ENCODE measurements around the gene PRC1.

GRCh38 chr15:90957791-90958190 is 36.5 kb downstream of the PRC1 start:
- TF ChIP-seq, protein P1, sequence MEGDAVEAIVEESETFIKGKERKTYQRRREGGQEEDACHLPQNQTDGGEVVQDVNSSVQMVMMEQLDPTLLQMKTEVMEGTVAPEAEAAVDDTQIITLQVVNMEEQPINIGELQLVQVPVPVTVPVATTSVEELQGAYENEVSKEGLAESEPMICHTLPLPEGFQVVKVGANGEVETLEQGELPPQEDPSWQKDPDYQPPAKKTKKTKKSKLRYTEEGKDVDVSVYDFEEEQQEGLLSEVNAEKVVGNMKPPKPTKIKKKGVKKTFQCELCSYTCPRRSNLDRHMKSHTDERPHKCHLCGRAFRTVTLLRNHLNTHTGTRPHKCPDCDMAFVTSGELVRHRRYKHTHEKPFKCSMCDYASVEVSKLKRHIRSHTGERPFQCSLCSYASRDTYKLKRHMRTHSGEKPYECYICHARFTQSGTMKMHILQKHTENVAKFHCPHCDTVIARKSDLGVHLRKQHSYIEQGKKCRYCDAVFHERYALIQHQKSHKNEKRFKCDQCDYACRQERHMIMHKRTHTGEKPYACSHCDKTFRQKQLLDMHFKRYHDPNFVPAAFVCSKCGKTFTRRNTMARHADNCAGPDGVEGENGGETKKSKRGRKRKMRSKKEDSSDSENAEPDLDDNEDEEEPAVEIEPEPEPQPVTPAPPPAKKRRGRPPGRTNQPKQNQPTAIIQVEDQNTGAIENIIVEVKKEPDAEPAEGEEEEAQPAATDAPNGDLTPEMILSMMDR (IDR thresholded peaks at IDR 0.05; ENCODE audit: low read length): no peak
- TF ChIP-seq EZH2 (IDR thresholded peaks at IDR 0.05; ENCODE audit: borderline replicate concordance, low read length): no peak
